HG02973 (cell line): Measurements from ENCODE around the gene ZNF223.

ENCODE experiments used
- ATAC-seq: cut with Tn5 transposase; IDR thresholded peaks from one replicate; pipeline ENCODE4 v1.9.1; 2021; ENCODE audit warnings: moderate library complexity; ENCODE audit not compliant: unreplicated experiment

Gene ZNF223

GRCh38 chr19:44071824-44072542 is 20.1 kb downstream of the ZNF223 start, which contains the start of gene ZNF284:
ZNF284 (plus strand) TSS chr19:44072159; CDS start chr19:44076390, 4,231 bp downstream.
- peak; percentile 96 for ATAC-seq

- no peak for ATAC-seq
These were observed 20.9 kb downstream of the ZNF223 start for GRCh38 chr19:44072543-44073401.

GRCh38 chr19:44076325-44076724 is 24.5 kb downstream of the ZNF223 start:
- no peak for ATAC-seq

GRCh38 chr19:44092108-44092507 is 40.3 kb downstream of the ZNF223 start:
- no peak for ATAC-seq

- ATAC-seq = peak; percentile 83
These were observed 42.3 kb downstream of the ZNF223 start, which contains the start of gene ZNF224 for GRCh38 chr19:44093931-44094765. ZNF224 (plus strand) TSS chr19:44094361; CDS start chr19:44097874, 3,513 bp downstream.

GRCh38 chr19:44107751-44108150 is 55.9 kb downstream of the ZNF223 start:
- no peak for ATAC-seq

GRCh38 chr19:44109458-44109857 is 57.6 kb downstream of the ZNF223 start:
- no peak for ATAC-seq

- no peak for ATAC-seq
These were observed 60.2 kb downstream of the ZNF223 start for GRCh38 chr19:44111910-44112463.

- peak; percentile 7 for ATAC-seq
These were observed 60.9 kb downstream of the ZNF223 start for GRCh38 chr19:44112802-44113137.

- ATAC-seq = peak; percentile 91
These were observed 61.4 kb downstream of the ZNF223 start, which contains the start of gene ZNF225 for GRCh38 chr19:44113138-44113783. ZNF225 (plus strand) TSS chr19:44113399; CDS start chr19:44115828, 2,429 bp downstream.

- ATAC-seq = no peak
These were observed 62.1 kb downstream of the ZNF223 start for GRCh38 chr19:44113784-44114390.
